Astrocyte of the hippocampus (primary cell): Measurements from ENCODE around the gene GRAMD1C.
"Not testable (repeated sequence)": the region's sequence is repeated elsewhere in the genome, so short reads cannot be mapped to it uniquely, and the experiment has no call there.

Experiments used
- DNase-seq: peaks from one replicate; pipeline ENCODE4 v3.0.0; 2011; ENCODE audit warnings: low read depth, low spot score

The GRAMD1C gene

DNA sequence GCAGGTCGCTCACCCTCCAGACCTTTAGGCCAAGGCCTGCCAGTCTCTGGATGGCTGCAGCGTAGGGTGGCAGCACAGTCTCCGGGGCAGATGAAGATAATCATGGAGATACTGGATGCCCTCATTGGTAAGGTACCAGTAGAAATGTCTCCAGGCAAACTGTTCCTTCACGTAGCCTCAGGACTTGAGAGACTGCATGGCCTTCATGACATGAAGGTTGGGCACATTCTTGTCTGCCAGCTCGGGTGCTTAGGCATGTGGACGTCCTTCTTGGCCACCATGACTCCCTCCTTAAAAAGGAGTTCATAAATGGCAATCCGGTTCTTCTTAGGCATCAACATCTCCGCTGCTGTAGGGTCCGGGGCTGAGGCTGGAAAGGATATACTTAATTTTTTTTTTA lies 11.8 kb downstream of the GRAMD1C start:
- DNase-seq = not testable (repeated sequence)

DNA sequence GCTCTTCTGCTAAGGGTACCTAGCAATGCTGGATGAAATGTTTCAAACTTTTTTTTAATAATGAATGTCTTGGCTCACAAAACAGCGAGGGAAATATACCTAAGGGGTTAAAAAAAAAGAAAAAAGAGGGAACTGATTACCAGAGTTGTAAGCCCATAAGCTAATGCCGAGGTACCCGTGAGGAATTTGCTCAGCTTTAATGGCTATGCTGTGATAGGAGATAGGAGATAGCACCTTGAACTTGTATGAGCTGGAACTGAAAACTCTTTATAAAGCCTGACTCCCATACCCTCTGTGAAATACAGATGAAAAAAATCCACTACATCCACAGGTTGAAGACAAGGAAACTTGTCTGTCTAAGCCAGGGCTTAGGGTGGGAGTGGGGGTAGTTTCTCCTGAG lies 13.9 kb downstream of the GRAMD1C start:
- DNase-seq = no peak

DNA sequence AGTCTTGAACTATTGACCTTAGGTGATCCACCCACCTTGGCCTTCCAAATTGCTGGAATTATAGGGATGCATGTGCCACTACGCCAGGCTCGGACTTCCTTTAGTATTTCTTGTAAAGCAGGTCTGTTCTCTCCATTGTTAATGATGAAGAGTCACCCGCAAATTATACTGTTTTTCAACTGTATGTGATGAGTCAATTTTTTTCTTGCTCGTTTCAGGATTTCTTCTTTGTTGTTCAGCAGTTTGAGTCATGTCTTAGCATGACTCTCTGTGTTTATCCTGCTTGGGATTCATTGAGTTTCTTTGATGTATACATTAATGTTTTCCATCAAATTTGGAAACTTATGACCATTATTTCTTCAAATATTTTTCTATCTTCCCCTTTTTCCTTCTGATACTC lies 28.9 kb downstream of the GRAMD1C start:
- DNase-seq = peak; percentile 35

GRCh38 chr3:113873293-113873692 lies 34.7 kb downstream of the GRAMD1C start:
- no peak for DNase-seq

DNA sequence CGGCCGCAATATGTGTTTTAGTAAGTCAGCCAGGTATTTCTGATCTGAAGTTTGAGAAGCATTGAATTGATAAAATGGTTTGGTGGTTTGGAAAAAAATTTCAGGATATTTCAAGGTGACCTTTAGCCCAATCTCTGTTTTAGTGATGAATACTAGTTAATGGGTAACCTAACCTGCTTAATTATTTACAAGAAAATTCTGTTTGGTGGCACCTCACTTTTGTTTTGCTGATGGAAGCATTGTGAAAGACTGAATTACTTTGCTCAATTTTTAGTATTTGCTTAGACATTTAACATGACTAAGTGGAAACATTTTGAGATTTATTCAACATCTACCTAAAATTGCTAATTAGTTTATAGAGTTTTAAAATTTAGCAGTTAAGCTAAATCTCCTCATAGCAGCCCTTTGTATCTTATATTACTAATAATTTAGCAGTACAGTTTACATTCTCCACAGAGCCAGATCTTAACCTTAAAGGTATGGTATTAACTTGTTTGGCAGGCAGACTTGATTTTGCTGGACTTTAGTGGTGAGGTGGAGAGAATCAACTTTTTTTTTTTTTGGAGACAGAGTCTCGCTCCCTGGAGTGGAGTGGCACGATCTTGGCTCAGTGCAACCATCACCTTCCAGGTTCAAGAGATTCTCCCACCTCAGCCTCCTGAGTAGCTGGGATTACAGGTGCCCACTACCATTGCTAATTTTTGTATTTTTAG lies 35.4 kb downstream of the GRAMD1C start:
- DNase-seq = no peak

- DNase-seq = no peak
Observed at GRCh38 chr3:113878403-113878802, 39.8 kb downstream of the GRAMD1C start.

DNA sequence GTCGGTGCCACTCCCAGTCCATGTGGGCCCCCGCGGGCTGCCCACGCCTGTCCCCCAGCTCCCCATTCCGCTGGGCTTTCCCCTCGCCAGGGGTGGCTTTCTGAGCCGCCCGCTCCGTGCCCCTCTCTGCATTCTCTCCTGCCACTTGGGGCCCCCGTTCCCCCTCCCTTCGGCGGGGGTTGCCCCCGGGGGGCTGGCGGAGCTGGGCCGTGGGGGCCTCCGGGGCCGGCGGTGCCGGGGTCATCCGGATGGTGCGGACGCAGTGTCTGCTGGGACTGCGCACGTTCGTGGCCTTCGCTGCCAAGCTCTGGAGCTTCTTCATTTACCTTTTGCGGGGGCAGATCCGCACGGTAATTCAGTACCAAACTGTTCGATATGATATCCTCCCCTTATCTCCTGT lies 46.5 kb downstream of the GRAMD1C start:
- no peak for DNase-seq

GRCh38 chr3:113890256-113890900 lies 51.8 kb downstream of the GRAMD1C start:
- DNase-seq = no peak

- no peak for DNase-seq
Observed at GRCh38 chr3:113894927-113895326, 56.3 kb downstream of the GRAMD1C start.

DNA sequence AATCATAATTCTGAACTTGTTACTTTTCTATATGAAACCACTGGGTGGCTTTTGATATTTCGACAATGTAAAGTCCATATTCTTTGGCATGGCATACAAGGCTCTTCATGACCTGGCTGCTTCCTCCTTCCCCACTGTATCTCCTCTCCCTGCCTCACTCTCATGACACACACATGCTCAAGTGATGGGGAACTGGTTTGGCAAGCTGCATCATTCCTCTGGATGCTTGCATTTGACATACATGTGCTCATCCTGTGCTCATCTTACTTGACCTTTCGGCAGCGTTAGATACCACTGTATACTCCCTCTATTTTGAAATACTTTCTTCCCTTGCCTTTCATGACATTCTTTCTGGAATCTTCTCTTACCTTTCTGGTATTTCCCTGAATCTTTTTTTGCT lies 57.4 kb downstream of the GRAMD1C start:
- DNase-seq = no peak

- DNase-seq = no peak
Observed at GRCh38 chr3:113896930-113897329, 58.3 kb downstream of the GRAMD1C start.

DNA sequence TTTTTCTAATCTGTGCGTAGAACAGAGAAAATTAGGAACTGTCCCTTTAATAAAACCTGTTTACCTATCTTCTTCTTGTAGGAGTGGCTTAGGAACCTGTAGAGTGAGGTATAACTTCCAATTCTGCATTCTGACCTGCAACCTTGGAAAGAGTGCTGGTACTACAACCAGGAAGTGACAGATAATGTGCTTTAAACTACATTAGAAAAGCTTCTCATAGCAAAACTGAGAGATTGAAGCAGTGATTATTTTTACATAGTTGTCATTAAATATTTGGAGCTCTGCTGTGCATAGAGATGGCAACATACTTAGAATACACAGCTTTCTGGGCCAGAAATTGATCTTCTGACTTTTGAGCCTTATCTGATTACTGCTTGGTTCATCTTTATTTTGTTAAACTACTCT lies 58.8 kb downstream of the GRAMD1C start:
- DNase-seq = no peak

GRCh38 chr3:113898892-113899291 lies 60.3 kb downstream of the GRAMD1C start:
- DNase-seq = peak; percentile 4

GRCh38 chr3:113906568-113907140 lies 68.1 kb downstream of the GRAMD1C start:
- DNase-seq = no peak

DNA sequence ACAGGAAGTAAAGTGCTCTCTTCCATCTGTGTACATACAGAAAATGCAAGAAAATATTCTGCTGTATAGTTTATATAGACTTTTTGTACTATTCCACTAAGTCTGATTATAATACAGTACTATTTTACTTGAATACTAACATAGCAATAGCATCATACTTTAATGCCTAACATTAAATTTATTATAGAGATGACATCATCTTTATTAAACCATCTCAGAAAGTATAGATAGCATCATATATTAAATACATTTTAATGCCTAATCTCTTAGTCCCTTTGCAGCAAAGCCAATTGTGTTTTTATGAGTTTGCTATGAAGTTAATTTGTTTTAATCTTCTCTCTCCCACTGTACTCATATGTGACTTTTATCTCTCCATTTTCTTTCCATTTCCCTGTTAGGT lies 69.5 kb downstream of the GRAMD1C start:
- no peak for DNase-seq

DNA sequence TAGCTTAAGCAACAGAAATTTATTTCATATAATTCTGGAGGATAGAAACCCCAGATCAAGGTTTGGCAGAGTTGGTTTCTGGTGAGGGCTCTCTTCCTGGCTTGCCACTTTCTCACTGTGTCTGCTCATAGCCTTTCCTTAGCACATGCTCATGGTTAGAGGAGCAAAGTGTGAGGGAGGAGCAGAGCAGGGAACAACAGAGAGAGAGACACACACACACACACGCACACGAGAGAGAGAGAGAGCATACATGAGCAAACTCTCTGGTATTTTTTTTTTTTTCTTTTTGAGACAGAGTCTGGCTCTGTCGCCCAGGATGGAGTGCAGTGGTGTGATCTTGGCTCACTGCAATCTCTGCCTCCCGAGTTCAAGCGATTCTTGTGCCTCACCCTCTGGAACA lies 72.4 kb downstream of the GRAMD1C start:
- no peak for DNase-seq

- DNase-seq = peak; percentile 71
Observed at GRCh38 chr3:113912552-113913236, 74.1 kb downstream of the GRAMD1C start.

- peak; percentile 16 for DNase-seq
Observed at GRCh38 chr3:113914646-113915045, 76.1 kb downstream of the GRAMD1C start.

DNA sequence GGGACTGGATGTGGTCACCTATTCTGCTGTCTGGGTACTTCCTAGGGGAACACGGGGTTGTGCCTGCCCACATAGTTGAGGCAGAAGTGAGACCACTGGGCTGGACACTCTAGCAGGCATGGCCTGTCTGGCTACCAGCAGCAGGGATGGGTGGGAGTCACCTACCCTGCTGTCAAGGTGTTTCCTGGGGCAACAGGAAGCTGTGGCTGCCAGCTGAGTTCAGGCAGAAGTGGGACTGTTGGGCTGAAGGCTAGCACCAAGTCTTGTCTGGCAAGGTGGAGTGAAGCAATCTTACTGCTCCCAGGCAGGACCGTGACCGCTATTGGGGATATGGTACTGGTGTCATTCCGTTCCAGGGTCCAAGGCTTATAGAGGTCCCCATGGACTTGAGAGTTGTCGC lies 89.0 kb downstream of the GRAMD1C start:
- no peak for DNase-seq

DNA sequence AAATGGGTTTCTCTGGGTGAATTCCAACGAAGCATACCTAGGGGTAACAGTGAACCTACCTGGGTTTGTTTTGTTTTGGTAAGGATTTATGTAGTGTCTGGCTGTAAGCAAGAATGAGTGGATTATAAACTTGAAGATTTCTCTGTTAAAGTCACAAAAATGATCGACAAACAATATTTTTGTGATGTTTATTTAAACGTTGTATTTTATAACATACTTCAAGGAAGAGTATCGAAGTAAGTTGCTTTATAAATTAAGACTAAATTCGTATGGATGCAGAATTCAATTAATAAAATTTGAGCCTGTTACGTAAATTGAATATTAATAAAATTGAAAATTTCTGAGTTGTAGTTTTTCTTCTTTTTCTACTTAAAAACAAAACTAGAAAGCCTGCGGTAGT lies 108.2 kb downstream of the GRAMD1C start:
- DNase-seq = no peak

GRCh38 chr3:113947372-113948014 lies 108.9 kb downstream of the GRAMD1C start, which contains the start of gene ZDHHC23:
ZDHHC23 (plus strand) TSS chr3:113948013; CDS start chr3:113948803, 790 bp downstream.
- peak; percentile 77 for DNase-seq
